Vagina (tissue), 2 donors: Measurements from ENCODE around the gene PDE4D.
"Not testable (repeated sequence)": the region's sequence is repeated elsewhere in the genome, so short reads cannot be mapped to it uniquely, and the experiment has no call there.

ENCODE experiments used
- POLR2A ChIP-seq, 2 donors: fragments of 450-650 bp; IDR thresholded peaks; one replicate each; pipeline ENCODE4 v1.6.1; 2017; ENCODE audit warnings: antibody characterized with exemption in 2 of 2, mild to moderate bottlenecking in 2 of 2, moderate library complexity in 2 of 2
- TF ChIP-seq, protein P1 (sequence below), 3 experiments: fragments of 450-650 bp in 2 of 3; fragments of 200-600 bp in 1 of 3; sonication (generic) in 1 of 3; IDR thresholded peaks; one replicate each; pipeline ENCODE4 v1.5.1; 2017 to 2019; ENCODE audit warnings: antibody characterized with exemption in 3 of 3, mild to moderate bottlenecking in 2 of 3, moderate library complexity in 2 of 3

- TF ChIP-seq, protein P1, sequence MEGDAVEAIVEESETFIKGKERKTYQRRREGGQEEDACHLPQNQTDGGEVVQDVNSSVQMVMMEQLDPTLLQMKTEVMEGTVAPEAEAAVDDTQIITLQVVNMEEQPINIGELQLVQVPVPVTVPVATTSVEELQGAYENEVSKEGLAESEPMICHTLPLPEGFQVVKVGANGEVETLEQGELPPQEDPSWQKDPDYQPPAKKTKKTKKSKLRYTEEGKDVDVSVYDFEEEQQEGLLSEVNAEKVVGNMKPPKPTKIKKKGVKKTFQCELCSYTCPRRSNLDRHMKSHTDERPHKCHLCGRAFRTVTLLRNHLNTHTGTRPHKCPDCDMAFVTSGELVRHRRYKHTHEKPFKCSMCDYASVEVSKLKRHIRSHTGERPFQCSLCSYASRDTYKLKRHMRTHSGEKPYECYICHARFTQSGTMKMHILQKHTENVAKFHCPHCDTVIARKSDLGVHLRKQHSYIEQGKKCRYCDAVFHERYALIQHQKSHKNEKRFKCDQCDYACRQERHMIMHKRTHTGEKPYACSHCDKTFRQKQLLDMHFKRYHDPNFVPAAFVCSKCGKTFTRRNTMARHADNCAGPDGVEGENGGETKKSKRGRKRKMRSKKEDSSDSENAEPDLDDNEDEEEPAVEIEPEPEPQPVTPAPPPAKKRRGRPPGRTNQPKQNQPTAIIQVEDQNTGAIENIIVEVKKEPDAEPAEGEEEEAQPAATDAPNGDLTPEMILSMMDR (IDR thresholded peaks at IDR 0.05), result not testable (repeated sequence)
- TF ChIP-seq POLR2A (IDR thresholded peaks at IDR 0.05), result not testable (repeated sequence)
These were observed 519.5 kb downstream of the PDE4D start for GRCh38 chr5:59374036-59374435.
